ENCODE measurements around the gene DMAC2.

DMAC2 gene

DNA sequence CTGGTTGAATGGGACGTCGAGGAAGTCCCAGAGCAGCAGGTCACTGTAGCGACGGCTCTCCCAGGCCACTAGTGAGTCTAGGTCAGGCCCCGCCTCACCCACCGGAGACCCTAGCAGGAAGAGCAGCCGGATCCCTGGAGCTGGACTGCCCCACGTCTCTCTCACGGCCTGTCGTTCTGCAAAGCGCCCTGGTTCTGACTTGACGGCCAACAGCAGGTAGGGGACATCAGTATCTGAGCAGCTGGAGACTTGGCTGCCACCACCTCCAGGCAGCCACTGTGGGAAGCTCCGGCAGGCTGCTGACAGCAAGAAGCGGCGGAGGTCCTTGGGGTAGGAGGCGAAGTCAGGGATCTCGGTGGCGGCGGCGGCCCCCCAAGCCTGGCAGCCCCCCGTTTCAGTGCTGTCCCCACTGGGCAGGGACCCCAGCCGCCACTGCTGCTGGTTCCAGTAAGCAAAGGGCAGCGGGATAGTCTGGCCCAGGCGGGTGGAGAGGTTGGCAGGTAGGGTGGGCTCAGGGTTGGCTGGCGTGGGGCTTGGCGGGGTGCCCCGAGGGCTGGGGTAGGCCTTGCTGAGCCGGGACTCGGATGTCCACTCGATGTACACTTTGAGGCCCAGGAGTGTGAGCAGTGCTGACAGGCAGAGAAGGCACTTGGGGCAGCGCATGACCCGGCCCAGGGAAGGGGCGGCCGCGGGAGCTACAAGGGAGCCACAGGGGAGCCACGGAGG, 13.4 kb downstream of the DMAC2 start:
- TF ChIP-seq POLR2AphosphoS5 (IDR thresholded peaks at IDR 0.05; ENCODE audit: low read depth, low read length) (no peak), TAF1 (IDR thresholded peaks at IDR 0.05; ENCODE audit: borderline replicate concordance, low read depth, low read length) (no peak), POLR2A (IDR thresholded peaks at IDR 0.05; ENCODE audit: low read depth, low read length) (no peak)
- FAIRE-seq: no peak
- DNase-seq (ENCODE audit: insufficient read length): no peak

DNA sequence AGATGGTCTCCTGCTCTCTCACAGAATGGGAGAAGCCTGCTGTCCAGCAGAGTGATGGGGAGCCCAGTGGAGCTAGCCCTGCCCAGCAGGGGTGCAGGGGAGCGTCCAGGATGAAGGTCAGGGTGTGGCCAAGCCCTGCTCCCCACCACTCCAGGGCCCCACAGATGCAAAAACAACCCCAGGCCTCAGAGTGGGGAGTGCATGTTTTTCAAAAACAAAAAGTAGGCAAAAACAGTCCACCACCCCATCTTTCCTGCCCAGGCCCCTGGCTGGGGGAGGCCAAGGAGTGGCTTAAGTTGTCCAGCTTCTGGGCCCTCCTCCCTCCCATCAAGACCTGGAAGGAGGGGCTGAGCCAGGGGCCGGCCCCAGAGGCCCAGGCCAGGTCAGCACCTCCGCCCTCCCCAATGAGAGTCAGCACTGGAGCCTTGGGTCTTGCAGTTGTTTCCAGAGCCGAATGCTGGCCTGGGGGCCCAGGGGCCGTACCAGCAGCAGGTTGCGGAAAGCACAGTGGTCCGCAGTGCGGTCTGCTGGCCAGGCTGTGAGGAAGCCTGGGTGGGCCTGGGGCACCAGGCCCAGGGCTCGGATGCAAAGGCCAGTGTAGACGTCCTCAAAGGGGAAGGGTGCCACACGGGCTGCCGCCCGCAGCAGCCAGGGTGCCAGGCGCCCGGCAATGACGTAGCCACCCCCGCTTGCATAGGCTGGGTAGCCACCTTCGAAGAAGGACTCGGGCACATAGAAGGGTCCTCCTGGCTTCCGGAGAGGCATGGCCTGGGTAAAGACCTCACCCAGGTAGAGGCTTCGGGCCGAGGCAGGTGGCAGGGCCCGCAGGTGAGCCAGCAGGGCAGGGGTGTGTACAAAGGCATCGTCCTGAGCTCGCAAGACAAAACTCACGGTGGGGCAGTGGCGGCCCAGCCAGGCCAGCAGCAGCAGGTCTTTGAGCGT, 14.3 kb downstream of the DMAC2 start:
- no peak for DNase-seq (ENCODE audit: insufficient read length)
- no peak for TF ChIP-seq POLR2A (IDR thresholded peaks at IDR 0.05; ENCODE audit: low read depth, low read length)
- TF ChIP-seq TAF1 (IDR thresholded peaks at IDR 0.05; ENCODE audit: borderline replicate concordance, low read depth, low read length): no peak
- TF ChIP-seq POLR2AphosphoS5 (IDR thresholded peaks at IDR 0.05; ENCODE audit: low read depth, low read length): no peak
- FAIRE-seq: no peak

DNA sequence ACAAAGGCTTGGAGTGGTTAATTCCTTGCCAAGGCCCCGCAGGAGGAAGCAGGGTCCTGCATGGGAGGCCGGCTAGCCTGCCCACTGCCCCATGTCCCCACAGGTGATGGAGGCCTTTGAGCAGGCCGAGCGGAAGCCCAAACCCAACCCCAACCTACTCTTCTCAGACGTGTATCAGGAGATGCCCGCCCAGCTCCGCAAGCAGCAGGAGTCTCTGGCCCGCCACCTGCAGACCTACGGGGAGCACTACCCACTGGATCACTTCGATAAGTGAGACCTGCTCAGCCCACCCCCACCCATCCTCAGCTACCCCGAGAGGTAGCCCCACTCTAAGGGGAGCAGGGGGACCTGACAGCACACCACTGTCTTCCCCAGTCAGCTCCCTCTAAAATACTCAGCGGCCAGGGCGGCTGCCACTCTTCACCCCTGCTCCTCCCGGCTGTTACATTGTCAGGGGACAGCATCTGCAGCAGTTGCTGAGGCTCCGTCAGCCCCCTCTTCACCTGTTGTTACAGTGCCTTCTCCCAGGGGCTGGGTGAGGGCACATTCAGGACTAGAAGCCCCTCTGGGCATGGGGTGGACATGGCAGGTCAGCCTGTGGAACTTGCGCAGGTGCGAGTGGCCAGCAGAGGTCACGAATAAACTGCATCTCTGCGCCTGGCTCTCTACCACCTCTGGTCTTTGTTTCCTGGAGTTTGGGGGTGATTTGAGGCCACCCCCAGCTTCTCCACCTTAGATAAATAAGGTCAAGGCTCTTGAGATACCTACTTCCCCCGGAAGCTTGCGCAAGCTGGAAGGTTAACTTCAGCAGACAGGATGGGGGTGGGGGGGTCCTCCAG, 15.2 kb downstream of the DMAC2 start:
- TF ChIP-seq POLR2A (IDR thresholded peaks at IDR 0.05; ENCODE audit: low read depth, low read length): no peak
- TF ChIP-seq POLR2AphosphoS5 (IDR thresholded peaks at IDR 0.05; ENCODE audit: low read depth, low read length): no peak
- TF ChIP-seq TAF1 (IDR thresholded peaks at IDR 0.05; ENCODE audit: borderline replicate concordance, low read depth, low read length): no peak
- DNase-seq (ENCODE audit: insufficient read length): no peak
- FAIRE-seq: no peak

DNA sequence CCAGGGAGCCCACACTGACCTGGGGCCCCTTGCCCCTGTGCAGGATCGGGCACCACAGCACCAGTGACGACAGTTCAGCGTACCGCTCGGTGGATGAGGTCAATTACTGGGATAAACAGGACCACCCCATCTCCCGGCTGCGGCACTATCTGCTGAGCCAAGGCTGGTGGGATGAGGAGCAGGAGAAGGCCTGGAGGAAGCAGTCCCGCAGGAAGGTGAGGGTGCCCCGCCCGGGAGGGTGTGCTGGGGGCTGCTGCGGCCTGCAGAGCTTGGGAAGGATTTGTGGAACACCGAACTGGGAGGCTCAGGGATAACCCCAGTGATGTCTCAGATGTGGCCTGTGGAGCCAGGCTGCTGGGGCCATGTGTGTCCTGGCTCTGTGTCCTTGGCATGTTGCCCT, 16.8 kb downstream of the DMAC2 start:
- no peak for FAIRE-seq
- no peak for DNase-seq (ENCODE audit: insufficient read length)
- TF ChIP-seq POLR2A (IDR thresholded peaks at IDR 0.05; ENCODE audit: low read depth, low read length): no peak
- no peak for TF ChIP-seq POLR2AphosphoS5 (IDR thresholded peaks at IDR 0.05; ENCODE audit: low read depth, low read length)
- TF ChIP-seq TAF1 (IDR thresholded peaks at IDR 0.05; ENCODE audit: borderline replicate concordance, low read depth, low read length): no peak

DNA sequence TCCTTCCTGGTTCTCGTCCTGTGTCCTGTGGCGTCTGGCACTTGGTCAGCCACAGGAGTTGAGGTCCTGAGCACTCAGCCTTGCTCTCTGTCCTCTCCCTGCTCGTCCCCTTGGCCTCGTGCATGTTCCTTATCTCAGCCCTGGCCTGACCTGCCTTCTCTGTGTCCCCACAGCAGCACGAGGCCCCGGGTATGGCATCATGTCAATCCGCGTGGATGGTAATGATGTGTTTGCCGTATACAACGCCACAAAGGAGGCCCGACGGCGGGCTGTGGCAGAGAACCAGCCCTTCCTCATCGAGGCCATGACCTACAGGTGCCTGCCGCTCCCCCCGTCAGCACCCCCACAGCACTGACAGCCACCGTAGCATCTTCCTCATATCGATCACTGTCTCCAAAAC, 17.3 kb downstream of the DMAC2 start:
- DNase-seq (ENCODE audit: insufficient read length) (no peak), FAIRE-seq (no peak)
- TF ChIP-seq POLR2AphosphoS5 (IDR thresholded peaks at IDR 0.05; ENCODE audit: low read depth, low read length) (no peak), TAF1 (IDR thresholded peaks at IDR 0.05; ENCODE audit: borderline replicate concordance, low read depth, low read length) (no peak), POLR2A (IDR thresholded peaks at IDR 0.05; ENCODE audit: low read depth, low read length) (no peak)

DNA sequence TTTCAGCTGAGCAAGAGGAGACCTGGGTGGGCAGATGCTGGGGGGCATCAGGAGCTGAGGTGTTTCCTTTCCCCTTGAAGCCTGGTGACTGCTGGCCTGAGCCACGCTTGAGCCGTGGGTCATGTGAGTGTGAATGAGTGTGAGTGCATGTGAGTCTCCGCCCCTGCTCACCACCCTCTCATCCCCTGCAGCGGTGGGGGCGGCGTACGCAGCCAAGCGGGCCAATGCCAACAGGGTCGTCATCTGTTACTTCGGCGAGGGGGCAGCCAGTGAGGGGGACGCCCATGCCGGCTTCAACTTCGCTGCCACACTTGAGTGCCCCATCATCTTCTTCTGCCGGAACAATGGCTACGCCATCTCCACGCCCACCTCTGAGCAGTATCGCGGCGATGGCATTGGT, 17.7 kb downstream of the DMAC2 start:
- DNase-seq (ENCODE audit: insufficient read length) (no peak), FAIRE-seq (no peak)
- no peak for TF ChIP-seq POLR2A (IDR thresholded peaks at IDR 0.05; ENCODE audit: low read depth, low read length)
- no peak for TF ChIP-seq TAF1 (IDR thresholded peaks at IDR 0.05; ENCODE audit: borderline replicate concordance, low read depth, low read length)
- no peak for TF ChIP-seq POLR2AphosphoS5 (IDR thresholded peaks at IDR 0.05; ENCODE audit: low read depth, low read length)

DNA sequence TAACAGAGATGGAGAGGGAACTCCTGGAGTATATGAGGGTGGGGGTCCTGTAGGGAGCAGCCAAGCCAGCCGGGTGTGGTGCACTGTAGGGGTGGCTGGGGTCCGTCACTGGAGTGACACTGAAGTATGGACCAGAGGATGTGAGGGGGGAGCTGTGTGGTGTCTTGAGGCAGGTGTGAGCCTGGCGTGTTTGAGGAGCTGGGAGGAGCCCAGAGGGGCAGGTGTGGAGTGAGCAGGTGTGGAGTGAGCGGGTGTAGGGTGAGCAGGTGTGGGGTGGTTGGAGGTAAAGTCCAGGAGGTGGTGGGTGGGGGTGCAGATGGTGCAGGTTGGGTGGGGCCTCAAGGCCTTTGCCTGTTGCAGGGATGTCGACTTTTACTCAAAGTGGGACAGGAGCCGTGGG, 18.4 kb downstream of the DMAC2 start:
- TF ChIP-seq POLR2AphosphoS5 (IDR thresholded peaks at IDR 0.05; ENCODE audit: low read depth, low read length) (no peak), TAF1 (IDR thresholded peaks at IDR 0.05; ENCODE audit: borderline replicate concordance, low read depth, low read length) (no peak), POLR2A (IDR thresholded peaks at IDR 0.05; ENCODE audit: low read depth, low read length) (no peak)
- FAIRE-seq (no peak), DNase-seq (ENCODE audit: insufficient read length) (no peak)

DNA sequence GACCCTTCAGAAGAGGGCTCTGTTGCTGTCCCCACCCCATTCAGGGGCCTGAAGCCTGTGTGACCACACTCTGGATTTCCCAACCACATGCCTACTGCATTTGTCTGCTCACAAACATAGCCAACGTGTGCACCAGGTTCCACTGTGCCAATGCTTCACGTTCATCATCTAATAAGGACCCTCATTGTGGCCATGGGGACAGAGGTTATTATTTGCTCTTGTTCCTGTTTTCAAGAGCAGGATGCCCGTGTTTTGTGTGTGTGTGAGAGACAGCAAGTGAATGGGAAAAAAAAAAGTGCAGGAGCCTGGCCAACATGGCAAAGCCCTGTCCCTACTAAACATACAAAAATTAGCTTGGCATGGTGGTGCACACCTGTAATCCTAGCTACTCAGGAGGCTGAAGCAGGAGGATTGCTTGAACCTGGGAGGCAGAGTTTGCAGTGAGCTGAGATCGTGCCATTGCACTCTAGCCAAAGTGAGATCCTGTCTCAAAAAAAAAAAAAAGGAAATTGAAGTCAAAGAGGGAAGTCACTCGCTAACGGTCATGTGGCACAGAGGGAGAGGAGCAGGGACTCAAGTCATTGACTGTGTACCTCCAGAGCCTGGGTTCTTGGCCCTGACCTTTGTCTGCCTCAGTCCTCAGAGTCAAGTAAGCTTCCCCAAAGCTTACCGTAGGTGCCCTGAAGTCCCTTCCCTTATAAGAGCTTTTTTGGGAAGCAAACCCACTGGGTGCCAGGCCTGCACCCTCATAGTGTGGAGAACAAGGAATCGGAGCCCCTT, 19.4 kb downstream of the DMAC2 start:
- TF ChIP-seq TAF1 (IDR thresholded peaks at IDR 0.05; ENCODE audit: borderline replicate concordance, low read depth, low read length) (no peak), POLR2AphosphoS5 (IDR thresholded peaks at IDR 0.05; ENCODE audit: low read depth, low read length) (no peak), POLR2A (IDR thresholded peaks at IDR 0.05; ENCODE audit: low read depth, low read length) (no peak)
- FAIRE-seq (no peak), DNase-seq (ENCODE audit: insufficient read length) (no peak)

DNA sequence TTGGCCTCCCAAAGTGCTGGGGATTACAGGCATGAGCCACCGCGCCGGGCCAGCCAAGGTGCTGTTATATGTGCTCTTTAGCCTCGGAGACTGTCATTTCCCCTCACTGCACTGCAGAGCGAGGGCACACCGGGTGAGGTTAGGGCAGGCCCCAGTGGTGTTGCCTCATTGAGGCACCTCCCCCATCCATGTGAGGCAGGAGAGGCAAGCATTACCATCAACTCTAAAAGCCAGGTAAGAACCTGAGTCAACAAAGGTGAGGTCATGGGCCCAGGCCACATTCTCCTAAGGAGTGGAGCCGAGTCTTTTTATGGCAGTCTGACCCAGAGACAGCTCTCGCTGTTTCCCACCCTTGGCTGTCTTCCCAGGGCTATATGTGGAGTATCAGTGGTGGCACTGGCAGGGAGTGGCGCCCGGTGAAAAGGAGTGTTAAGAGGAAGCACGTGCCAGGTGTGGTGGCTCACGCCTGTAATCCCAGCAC, 23.5 kb downstream of the DMAC2 start:
- FAIRE-seq (no peak), DNase-seq (ENCODE audit: insufficient read length) (no peak)
- TF ChIP-seq POLR2AphosphoS5 (IDR thresholded peaks at IDR 0.05; ENCODE audit: low read depth, low read length) (no peak), POLR2A (IDR thresholded peaks at IDR 0.05; ENCODE audit: low read depth, low read length) (no peak), TAF1 (IDR thresholded peaks at IDR 0.05; ENCODE audit: borderline replicate concordance, low read depth, low read length) (no peak)

DNA sequence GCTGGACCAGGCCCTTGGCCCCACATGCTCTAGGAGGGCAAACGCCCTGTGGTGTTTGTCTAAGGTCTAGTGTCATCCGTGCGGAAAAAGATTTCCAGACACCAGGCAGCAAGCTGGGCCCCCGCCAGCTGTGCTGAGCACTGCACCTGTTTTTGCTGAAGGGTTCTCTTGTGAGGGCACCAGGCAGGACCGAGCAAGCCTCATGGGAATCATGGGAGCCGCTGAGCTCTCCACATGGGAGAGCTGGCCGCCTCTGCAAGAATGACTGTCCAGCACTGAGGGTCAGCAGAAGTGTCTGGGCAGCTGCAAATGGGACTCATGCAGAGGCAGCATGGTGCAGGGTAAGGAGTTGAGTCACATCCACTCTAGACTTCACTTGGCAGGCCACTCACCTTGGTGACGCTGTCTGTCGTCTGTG, 24.5 kb downstream of the DMAC2 start:
- no peak for TF ChIP-seq POLR2AphosphoS5 (IDR thresholded peaks at IDR 0.05; ENCODE audit: low read depth, low read length)
- no peak for TF ChIP-seq TAF1 (IDR thresholded peaks at IDR 0.05; ENCODE audit: borderline replicate concordance, low read depth, low read length)
- TF ChIP-seq POLR2A (IDR thresholded peaks at IDR 0.05; ENCODE audit: low read depth, low read length): no peak
- no peak for DNase-seq (ENCODE audit: insufficient read length)
- FAIRE-seq: no peak
